ENCODE measurements around the gene ABLIM2.
A peak's percentile ranks its signal among the peaks of the same experiment; 100 is the strongest.

Gene ABLIM2

GRCh38 chr4:7968262-7968896, 190.2 kb downstream of the ABLIM2 start:
- no peak for DNase-seq

DNA sequence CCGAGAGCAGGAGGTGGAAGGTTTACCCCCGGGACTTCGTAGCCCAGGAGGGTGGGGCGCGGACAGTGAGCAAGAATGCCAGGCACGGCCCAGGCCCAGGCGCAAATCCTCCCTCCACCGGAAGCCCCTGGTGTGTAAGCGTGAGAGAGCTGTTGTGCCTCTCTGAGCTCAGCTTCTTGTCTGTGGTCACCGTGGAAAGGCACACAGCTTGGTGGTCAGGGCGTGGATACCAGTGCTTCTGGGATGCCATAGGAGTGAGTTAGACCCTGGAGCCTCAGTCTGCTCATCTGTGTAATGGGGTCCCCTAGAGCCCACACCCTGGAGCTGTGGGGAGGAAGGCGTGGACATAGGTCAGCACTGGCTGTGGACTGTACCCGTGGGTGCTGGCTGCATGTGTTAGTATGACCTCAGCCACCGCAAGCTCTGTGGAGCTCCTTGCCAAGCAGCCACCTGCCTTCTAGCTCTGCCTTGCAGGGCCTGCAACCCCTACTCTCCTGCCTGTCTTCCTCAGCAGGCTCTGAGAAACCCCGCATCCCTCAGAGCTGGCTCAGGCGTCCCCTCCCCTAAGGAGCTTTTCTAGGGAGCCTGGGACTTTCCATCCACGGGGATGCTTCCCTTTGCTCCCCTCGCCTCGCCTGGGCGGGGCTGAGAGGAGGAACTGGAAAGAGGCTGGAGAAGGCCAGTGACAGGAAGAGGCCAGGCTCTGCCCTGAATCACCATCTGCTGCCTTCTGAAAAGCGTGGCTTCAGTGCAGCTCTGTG, 190.9 kb downstream of the ABLIM2 start:
- no peak for DNase-seq

GRCh38 chr4:7967063-7967440, 191.6 kb downstream of the ABLIM2 start:
- no peak for DNase-seq

DNA sequence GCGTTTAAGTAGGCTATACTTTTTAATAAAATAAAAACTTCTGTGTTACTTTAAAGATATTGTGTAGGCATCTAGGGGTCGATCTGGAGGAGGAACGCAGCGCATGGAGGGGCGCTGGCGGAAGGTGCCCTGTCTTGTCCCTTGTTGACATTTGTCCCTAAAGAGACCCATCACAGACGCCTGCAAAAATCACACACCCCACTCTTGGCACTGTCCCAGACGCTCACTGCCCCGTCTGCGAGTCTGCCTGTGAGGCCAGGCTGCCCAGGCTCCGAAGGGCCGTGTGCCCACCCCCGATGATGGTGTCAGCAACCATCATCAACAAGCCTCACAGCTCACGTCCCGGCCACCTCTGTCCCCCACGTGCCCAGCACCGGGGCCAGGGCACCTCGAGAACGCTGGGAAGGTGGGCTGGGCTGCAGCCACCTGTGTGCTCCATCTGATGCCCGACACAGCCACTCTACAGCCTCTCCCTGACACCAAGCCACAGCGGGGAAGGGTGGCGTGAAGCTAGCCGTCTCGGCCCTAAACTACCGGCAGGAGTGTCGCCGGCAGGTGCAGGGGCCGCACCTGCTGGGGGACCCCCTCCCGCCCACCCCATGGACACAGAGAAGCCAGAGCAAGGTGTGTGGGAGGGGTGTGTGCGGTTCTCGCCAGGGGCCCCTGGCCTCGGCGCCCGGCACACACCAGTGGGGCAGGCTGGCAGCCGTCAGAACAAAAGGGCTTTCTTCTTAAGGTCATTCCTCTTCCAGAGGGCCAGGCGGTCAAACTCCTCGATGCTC, 192.1 kb downstream of the ABLIM2 start:
- DNase-seq = no peak

DNA sequence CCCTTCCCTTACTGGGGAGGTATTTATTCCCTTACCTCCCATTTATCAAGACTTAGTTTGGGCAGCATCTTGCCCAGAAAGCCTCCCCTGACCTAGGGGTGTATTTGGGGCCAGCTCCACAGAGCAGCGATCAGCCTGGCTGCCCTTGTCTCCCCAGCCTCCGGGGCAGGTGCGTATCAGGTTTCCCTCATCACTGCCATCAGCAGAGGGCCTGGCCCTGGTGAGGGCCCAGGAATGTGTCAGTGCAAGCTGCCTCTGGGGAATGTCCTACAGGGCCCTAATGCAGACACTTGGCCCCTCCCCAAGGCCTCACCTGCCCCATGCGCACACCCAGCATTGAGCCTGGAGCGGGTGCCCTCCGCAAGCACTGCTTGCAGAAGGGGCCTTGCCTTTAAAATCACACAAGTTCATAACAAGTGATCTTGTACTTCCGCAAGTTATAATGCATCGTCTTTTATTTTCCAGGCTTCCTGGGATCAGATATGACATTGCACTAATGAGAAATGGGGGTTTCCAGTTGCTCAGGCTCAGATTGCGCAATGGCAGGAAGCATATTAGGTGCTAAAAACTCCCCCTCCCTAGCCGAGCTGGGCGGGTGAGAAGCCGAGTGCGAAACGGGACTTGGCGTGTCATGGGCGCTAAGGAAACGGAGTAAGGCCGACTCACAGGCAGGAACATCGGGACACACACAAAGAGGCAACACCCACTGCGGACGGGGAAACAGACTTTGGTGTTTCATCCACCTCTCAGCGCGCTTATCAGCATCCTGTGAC, 193.5 kb downstream of the ABLIM2 start:
- DNase-seq = peak in 1 of 2 experiments; percentile 57

GRCh38 chr4:7964459-7964858, 194.2 kb downstream of the ABLIM2 start:
- DNase-seq = peak in 1 of 2 experiments; percentile 27

- no peak for DNase-seq
Observed at GRCh38 chr4:7963691-7964090, 194.9 kb downstream of the ABLIM2 start.

GRCh38 chr4:7962609-7963508, 195.8 kb downstream of the ABLIM2 start:
- DNase-seq = no peak

DNA sequence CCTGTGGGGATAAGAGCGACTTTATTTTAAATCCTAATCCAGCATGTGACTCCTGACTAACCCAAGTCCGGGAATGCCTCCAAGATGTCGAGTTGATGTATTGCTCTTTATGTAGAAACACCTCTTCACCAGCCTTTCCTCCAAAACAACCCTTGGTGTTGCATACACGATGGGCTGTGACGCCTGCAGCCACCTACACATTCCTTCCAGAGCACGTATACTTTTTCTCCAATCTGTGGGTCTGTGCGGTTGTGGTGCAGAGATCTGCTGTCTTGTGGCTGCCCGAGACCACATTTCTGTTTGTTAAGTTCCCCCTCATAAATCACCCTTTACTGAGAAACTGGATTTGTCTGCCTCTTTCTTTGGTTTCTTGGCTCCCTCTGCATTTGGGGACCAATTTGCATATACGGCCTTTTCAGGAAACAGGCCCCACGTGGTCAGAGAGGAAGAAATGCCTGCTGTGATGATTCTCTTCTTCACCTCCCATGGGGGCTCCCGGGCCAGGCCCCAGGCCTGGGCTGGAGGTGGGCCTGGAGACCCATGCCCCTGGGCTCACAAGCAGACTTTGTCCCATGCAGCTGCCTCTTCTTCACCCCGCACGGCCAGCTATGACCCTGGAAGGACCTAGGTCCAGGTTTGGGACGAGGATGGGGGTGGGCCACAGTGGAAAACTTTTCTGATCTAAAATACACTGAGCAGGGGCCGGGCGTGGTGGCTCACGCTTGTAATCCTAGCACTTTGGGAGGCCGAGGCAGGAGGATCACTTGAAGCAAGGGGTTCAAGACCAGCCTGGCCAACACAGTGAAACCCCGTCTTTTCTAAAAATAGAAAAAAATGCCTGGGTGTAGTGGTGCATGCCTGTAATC, 197.6 kb downstream of the ABLIM2 start:
- peak; percentile 42 to 73 for DNase-seq

- no peak for DNase-seq
Observed at GRCh38 chr4:7960017-7960789, 198.4 kb downstream of the ABLIM2 start.

DNA sequence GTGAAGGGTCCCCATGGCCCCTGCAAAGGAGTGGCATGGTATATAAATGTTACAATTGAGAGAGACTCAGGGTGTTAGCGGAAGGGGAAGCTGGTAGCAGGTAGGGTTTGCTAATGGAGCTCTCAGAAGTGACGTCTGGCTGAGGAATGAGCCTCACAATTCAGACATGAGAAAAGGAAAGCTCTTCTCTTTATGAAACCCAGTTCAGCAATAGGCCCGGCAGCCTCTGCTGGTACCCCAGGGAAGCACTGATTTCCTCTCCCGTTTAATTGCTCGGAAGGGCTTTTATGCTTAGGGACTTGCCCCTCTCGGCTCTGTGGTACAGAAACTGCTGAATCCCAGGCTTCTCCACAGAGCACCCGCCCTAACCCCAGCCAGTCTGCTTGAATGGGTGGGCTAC, 199.5 kb downstream of the ABLIM2 start:
- DNase-seq = no peak

GRCh38 chr4:7956934-7957656, 201.5 kb downstream of the ABLIM2 start:
- DNase-seq = no peak

- DNase-seq = no peak
Observed at GRCh38 chr4:7956270-7956808, 202.3 kb downstream of the ABLIM2 start.

DNA sequence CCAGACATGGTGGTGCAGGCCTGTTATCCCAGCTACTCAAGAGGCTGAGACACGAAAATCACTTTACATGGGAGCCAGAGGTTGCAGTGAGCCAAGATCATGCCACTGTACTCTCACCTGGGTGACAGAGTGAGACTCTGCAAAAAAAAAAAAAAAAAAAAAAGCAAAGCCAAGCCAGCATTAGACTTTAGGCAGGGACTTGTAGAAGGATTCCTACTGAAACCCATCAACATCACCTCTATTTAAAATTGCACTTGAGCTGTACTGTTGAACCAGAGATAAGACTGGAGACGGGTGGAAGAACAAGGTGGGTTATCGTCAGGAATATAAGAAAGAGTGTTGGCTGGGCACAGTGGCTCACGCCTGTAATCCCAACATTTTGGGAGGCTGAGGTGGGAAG, 203.2 kb downstream of the ABLIM2 start:
- DNase-seq = no peak

GRCh38 chr4:7952615-7953014, 206.0 kb downstream of the ABLIM2 start:
- no peak for DNase-seq

DNA sequence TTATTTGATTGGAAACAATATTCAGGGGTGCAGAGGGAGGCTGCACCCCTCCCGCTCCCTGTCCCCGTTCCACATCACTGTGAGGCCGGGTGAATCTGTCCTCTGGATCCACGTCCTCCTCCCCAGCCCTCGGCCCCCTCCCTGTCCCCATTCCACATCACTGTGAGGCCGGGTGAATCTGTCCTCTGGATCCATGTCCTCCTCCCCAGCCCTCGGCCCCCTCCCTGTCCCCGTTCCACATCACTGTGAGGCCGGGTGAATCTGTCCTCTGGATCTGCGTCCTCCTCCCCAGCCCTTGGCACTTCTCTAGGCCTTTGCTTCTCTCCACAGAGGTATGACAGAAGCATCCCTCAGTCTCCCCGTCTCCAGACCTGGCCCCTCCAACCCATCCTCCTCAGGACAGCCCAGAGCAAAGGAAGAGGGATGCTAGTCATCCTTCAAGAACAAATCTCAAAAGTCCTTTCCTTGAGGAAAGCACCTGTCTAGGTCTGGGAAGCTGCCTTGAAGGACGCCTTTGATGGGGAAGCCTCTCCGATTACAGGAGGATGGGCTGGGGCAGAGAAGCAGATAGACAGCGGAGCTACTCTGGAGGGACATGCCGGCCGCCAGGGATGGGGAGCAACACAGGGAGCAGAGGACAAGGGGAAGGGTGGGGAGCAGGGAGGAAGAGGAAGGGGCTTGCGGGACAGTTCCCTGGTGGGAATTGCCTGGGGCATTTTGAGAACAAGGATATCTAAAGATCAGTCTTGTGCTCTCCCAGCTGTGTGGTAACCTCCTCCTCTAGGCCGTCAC, 208.1 kb downstream of the ABLIM2 start:
- DNase-seq = no peak

GRCh38 chr4:7949759-7950158, 208.9 kb downstream of the ABLIM2 start:
- no peak for DNase-seq

DNA sequence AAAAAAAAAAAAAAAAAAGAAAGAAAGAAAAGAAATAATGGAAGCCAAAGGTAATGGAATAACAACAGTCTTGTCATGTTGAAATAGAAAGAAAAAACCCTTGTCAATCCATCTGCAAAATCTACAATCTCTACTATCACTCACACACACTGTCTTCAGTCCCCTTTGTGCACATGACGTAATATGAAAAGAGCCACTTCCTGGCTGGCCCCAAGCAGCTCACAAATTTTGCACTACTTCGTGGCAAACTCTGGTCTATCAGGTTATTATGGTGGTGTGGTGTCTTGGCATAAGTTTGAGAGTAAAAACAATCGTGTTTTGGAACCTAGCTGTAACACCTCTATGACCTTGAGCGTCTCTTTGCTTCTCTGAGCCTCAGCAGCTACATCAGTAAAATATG, 210.7 kb downstream of the ABLIM2 start:
- DNase-seq = no peak
